Breast epithelium (tissue), 4 donors: Measurements from ENCODE around the gene SLC26A11. TPM values are rescaled to one million over a fixed set of nuclear protein-coding genes. Genes with fewer than 3 reads are reported as not detected.

ENCODE experiments used
- DNase-seq, 2 donors: peaks; one replicate each; pipeline ENCODE4 v3.0.0-alpha.2; 2019; ENCODE audit warnings: low spot score in 2 of 2
- H3K27ac ChIP-seq, 2 donors: fragments of 200-600 bp; sonication (generic) in 1 of 2; one replicate each; pipeline ENCODE4 v1.5.1; 2016 to 2019; ENCODE audit warnings: mild to moderate bottlenecking in 1 of 2
- H3K27me3 ChIP-seq, 2 donors: fragments of 200-600 bp; sonication (generic) in 1 of 2; one replicate each; pipeline versions ENCODE4 v1.5.1 to v1.6.0; 2017 to 2019; ENCODE audit warnings: control low read depth in 1 of 2, mild to moderate bottlenecking in 1 of 2
- H3K36me3 ChIP-seq: fragments of 200-600 bp; one replicate; pipeline ENCODE4 v1.5.1; 2019
- H3K4me1 ChIP-seq, 2 donors: fragments of 200-600 bp; sonication (generic); one replicate each; pipeline ENCODE4 v1.5.1; 2016 to 2019; ENCODE audit warnings: control low read depth in 1 of 2
- H3K4me3 ChIP-seq, 3 donors: fragments of 200-600 bp; sonication (generic); 1 replicate in 2 of 3; 2 replicates in 1 of 3; pipeline ENCODE4 v1.5.1; 2016 to 2019; ENCODE audit warnings: mild to moderate bottlenecking in 3 of 3, moderate library complexity in 2 of 3
- H3K9me3 ChIP-seq, 2 donors: fragments of 200-600 bp; sonication (generic) in 1 of 2; one replicate each; pipeline ENCODE4 v1.5.1; 2016 to 2019; ENCODE audit warnings: control low read depth in 1 of 2
- POLR2A ChIP-seq: fragments of 450-650 bp; IDR thresholded peaks from one replicate; pipeline ENCODE4 v1.6.1; 2016; ENCODE audit warnings: antibody characterized with exemption, mild to moderate bottlenecking, moderate library complexity
- POLR2AphosphoS5 ChIP-seq, 3 donors: sonication (generic); formaldehyde crosslinking; IDR thresholded peaks; one replicate each; pipeline ENCODE4 v1.6.1; 2017; ENCODE audit warnings: antibody characterized with exemption in 3 of 3
- intact Hi-C: fragments of 100-400 bp; cut with DNase I; formaldehyde crosslinking; loops from one replicate; pipeline ENCODE4 v1.15.1; 2023; ENCODE audit warnings: low total_unique reads
- total RNA-seq, 3 donors: library from RNA; depleted of rRNA; stranded (reverse); fragments of >200 nt; gene quantifications; one replicate each; pipeline ENCODE4 v1.1.0, GENCODE V29; 2016
- TF ChIP-seq, protein P1 (sequence below), 3 donors: fragments of 450-650 bp; IDR thresholded peaks; one replicate each; pipeline ENCODE4 v1.5.1; 2016 to 2017; ENCODE audit warnings: antibody characterized with exemption in 3 of 3, mild to moderate bottlenecking in 3 of 3, moderate library complexity in 3 of 3

The SLC26A11 gene
- total RNA-seq, 3 donors from 2014 or later, result 12.0 to 20.6 (median 19.0) TPM

DNA sequence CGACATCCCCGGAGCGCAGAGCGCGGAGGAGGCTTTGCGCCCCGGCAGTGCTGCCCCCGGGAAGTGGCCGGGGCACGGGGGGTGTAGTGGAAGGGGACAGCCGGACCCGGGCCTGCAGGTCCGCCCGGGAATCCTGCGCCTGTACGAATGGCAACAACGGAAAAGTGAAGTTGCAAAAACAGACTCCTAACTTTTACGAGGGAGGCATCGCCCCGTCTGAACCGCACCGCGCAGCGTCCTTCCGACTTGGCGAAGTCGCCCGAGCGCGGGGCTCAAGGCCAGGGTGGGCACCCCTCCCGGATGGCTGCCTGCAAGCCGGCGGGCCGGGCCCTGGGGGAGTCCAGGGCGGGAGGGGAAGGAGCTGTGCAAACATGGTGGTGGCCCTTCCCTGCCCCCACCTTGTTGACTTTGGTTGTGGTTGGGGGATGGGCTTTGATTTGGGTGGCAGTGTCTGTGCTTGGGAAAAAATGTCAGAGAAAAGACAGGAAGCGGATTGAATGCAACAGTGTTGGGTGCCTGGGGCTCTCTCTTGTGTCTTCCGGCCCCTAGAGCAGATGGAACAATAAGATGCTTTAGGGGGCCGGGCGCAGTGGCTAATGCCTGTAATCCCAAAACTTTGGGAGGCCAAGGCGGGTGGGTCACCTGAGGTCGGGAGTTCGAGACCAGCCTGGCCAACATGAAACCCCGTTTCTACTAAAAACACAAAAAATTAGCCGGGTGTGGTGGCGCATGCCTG lies 41.1 kb downstream of the SLC26A11 start:
- Histone ChIP-seq H3K36me3 (no peaks in the 10 kb centered on the region), H3K4me3 (peak overlapping the region; percentile 92 to 99 (median 98)), H3K27me3 (no peaks in the 10 kb centered on the region), H3K27ac (peak overlapping the region; percentile 95 to 99), H3K9me3 (no peaks in the 10 kb centered on the region), H3K4me1 (peaks cover 15 to 16% of the 10 kb centered on the region in 2 donors)
- peak; percentile 46 to 67 for DNase-seq
- TF ChIP-seq POLR2AphosphoS5 (IDR thresholded peaks at IDR 0.05), result peak in 1 of 3 donors; percentile 57
- TF ChIP-seq POLR2A, result no peak
- intact Hi-C loops, result no loop called here

DNA sequence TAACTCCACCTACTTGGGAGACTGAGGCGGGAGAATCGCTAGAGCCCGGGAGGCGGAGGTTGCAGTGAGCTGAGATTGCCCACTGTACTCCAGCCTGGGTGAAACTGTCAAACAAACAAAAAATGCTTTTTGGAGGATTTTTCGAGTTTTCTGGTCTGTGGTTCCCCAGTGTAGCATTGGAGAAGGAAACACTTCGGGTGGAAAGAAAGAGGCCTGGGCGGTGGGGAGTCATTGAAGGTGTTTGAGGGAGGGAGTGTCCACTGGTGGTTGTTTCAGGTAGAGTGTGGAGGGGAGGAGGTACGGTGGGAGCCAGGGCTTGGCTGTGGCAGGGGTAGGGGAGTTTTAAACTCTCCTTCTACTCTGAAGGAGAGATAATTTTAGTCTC lies 41.7 kb downstream of the SLC26A11 start:
- peaks cover 15 to 16% of the 10 kb centered on the region in 2 donors for H3K4me1 ChIP-seq
- H3K27ac ChIP-seq, result peak overlapping the region; percentile 95 to 99

DNA sequence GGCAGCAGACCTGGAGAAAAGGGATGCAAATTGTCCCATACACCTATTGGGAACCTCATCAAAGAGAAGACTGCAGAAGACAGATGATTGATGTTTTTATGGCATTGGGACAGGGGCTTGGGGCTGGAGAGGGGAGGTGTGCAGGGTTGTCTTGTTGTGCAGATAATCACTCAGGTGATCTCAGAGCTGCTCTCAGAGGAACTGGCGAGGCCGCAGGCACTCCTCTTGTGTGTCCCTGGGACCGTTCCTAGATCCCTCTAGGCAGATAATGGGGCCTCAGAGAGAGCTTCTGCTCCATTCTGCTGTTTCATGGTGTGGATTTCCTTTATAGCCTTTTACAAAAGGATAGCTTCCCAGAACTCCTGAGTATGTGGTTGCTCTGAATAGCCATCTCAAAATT lies 42.1 kb downstream of the SLC26A11 start:
- intact Hi-C loops, result no loop called here
- H3K27me3 ChIP-seq, result no peaks in the 10 kb centered on the region
- peak overlapping the region in 1 of 3 donors; percentile 99 for H3K4me3 ChIP-seq
- peak overlapping the region; percentile 95 to 99 for H3K27ac ChIP-seq
- TF ChIP-seq POLR2A (no peak), POLR2AphosphoS5 (IDR thresholded peaks at IDR 0.05) (no peak)
- TF ChIP-seq, protein P1, sequence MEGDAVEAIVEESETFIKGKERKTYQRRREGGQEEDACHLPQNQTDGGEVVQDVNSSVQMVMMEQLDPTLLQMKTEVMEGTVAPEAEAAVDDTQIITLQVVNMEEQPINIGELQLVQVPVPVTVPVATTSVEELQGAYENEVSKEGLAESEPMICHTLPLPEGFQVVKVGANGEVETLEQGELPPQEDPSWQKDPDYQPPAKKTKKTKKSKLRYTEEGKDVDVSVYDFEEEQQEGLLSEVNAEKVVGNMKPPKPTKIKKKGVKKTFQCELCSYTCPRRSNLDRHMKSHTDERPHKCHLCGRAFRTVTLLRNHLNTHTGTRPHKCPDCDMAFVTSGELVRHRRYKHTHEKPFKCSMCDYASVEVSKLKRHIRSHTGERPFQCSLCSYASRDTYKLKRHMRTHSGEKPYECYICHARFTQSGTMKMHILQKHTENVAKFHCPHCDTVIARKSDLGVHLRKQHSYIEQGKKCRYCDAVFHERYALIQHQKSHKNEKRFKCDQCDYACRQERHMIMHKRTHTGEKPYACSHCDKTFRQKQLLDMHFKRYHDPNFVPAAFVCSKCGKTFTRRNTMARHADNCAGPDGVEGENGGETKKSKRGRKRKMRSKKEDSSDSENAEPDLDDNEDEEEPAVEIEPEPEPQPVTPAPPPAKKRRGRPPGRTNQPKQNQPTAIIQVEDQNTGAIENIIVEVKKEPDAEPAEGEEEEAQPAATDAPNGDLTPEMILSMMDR (IDR thresholded peaks at IDR 0.05), result no peak
- no peaks in the 10 kb centered on the region for H3K36me3 ChIP-seq
- peaks cover 15 to 16% of the 10 kb centered on the region in 2 donors for H3K4me1 ChIP-seq
- no peak for DNase-seq
- H3K9me3 ChIP-seq, result no peaks in the 10 kb centered on the region

More for the DNA sequence above, 41.7 kb downstream of the SLC26A11 start:
- Histone ChIP-seq H3K9me3 (no peaks in the 10 kb centered on the region), H3K27me3 (no peaks in the 10 kb centered on the region), H3K4me3 (peak overlapping the region; percentile 92 to 99 (median 98)), H3K36me3 (no peaks in the 10 kb centered on the region)
- intact Hi-C loops, result no loop called here
- no peak for TF ChIP-seq POLR2A
- no peak for TF ChIP-seq POLR2AphosphoS5 (IDR thresholded peaks at IDR 0.05)
- TF ChIP-seq, protein P1 (IDR thresholded peaks at IDR 0.05), result no peak
- no peak for DNase-seq

DNA sequence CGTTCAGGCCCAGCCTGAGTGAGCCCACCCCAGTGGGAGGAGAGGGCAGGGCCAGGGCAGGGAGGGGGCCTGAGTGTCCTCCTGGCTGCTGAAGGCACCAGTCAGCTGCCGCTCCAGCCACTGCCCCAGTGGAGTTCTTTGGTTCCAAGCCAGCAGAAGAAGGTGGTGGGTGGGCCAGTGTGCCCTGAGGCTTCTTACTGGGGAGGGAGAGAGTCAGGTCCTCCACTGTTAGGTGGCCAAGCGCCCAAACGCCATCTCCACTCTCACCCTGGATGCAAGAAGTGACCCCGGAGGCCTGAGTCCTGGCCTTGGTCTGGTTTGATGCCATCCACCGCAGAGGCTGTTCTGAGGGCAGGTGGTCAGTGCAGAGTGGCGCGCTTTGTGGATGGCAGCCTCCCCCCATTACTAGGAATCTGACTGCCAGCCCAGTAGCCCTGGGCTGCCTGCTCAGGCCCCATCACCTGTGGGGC lies 42.6 kb downstream of the SLC26A11 start:
- H3K4me3 ChIP-seq, result peak overlapping the region; percentile 27 to 62 (median 47)
- DNase-seq, result no peak
- H3K36me3 ChIP-seq, result no peaks in the 10 kb centered on the region
- H3K9me3 ChIP-seq, result no peaks in the 10 kb centered on the region
- no peaks in the 10 kb centered on the region for H3K27me3 ChIP-seq
- peak overlapping the region; percentile 95 to 99 for H3K27ac ChIP-seq
- peaks cover 15 to 16% of the 10 kb centered on the region in 2 donors for H3K4me1 ChIP-seq
- intact Hi-C loops, result no loop called here
- TF ChIP-seq POLR2AphosphoS5 (IDR thresholded peaks at IDR 0.05) (no peak), POLR2A (no peak)
- TF ChIP-seq, protein P1 (IDR thresholded peaks at IDR 0.05), result no peak

DNA sequence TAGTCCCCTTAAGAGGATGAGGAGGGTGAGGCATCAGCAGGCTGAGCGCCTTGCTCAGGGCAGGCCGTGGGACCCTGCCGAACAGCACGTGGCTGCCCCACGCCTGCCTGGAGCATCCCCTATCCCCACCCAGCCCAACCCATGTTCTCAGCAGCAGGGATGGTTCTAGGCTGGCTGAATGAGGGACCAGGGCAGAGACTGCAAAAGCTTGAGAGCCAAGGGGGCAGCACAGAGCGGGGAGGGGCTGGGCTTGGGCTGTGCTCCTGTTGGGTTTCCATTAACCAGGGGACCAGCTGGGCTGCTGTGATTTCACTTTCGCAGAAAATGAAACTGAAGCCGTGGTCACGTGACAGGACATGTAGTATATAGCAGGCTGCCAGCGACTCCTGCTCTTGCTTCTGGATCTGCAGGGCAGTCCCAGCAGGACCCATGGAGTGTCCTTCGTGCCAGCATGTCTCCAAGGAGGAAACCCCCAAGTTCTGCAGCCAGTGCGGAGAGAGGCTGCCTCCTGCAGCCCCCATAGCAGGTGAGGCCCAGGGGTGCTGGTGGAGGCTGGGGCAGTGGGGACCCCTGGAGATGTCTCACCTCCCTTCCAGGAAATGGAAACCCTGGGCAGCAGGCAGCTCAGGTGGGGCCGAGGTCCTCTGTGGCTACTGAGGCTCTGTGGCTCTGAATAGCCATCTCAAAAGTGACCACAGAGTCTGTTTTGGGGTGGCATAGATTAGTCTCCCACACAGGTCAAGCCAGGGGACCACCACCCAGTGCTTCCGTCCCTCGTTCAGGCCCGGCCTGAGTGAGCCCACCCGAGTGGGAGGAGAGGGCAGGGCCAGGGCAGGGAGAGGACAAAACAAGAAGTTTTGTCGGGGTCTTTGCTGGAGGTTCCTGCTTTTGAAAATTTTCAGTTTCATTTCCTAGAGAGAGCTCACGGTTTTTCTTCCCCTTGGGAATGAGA lies 43.3 kb downstream of the SLC26A11 start:
- Histone ChIP-seq H3K27ac (peak overlapping the region; percentile 95 to 99), H3K9me3 (no peaks in the 10 kb centered on the region), H3K36me3 (no peaks in the 10 kb centered on the region), H3K4me1 (peaks cover 15 to 16% of the 10 kb centered on the region in 2 donors), H3K27me3 (no peaks in the 10 kb centered on the region), H3K4me3 (peak overlapping the region; percentile 27 to 62 (median 47))
- intact Hi-C loops, result no loop called here
- peak; percentile 82 to 86 for DNase-seq
- TF ChIP-seq POLR2AphosphoS5 (IDR thresholded peaks at IDR 0.05), result peak in 1 of 3 donors; percentile 19
- TF ChIP-seq POLR2A, result no peak
